Natural killer cell (primary cell): Measurements from ENCODE around the gene ATP1B2. TPM values are rescaled to one million over a fixed set of nuclear protein-coding genes. Genes with fewer than 3 reads are reported as not detected.

ENCODE experiments used
- ATAC-seq, 3 donors: fragments of 150-1000 bp in 2 of 3; fragments of 200-7000 bp in 1 of 3; cut with Tn5 transposase; 1 replicate in 1 of 3; 2 replicates in 2 of 3; pipeline ENCODE4 v1.10.0; 2021; ENCODE audit warnings: mild to moderate bottlenecking in 2 of 3, moderate library complexity in 2 of 3
- DNase-seq, 2 donors: peaks; one replicate each; pipeline versions ENCODE4 v3.0.0 to v3.0.0-alpha.2; 2013 to 2021; ENCODE audit warnings: mixed read lengths in 1 of 2
- H3K27ac ChIP-seq: one replicate; pipeline ENCODE4 v1.5.1; 2013; ENCODE audit warnings: mild to moderate bottlenecking, low read length
- H3K27me3 ChIP-seq: one replicate; pipeline ENCODE4 v1.6.1; 2013; ENCODE audit warnings: low read length; ENCODE audit not compliant: control insufficient read depth, insufficient read depth
- H3K36me3 ChIP-seq: one replicate; pipeline ENCODE4 v1.6.1; 2013; ENCODE audit warnings: low read length; ENCODE audit not compliant: control insufficient read depth, insufficient read depth
- H3K4me1 ChIP-seq: one replicate; pipeline ENCODE4 v1.6.1; 2013; ENCODE audit warnings: low read length; ENCODE audit not compliant: control insufficient read depth, insufficient read depth
- H3K4me3 ChIP-seq: one replicate; pipeline ENCODE4 v1.5.1; 2013; ENCODE audit warnings: low read length
- H3K9me3 ChIP-seq: one replicate; pipeline ENCODE4 v1.6.1; 2013; ENCODE audit warnings: low read length; ENCODE audit not compliant: control insufficient read depth, insufficient read depth
- H3K27ac Mint-ChIP-seq, 2 donors: one replicate each; pipeline ENCODE4 v1.8.0; 2022; ENCODE audit warnings: mild to moderate bottlenecking in 2 of 2, mixed read lengths in 2 of 2, moderate library complexity in 1 of 2
- H3K27me3 Mint-ChIP-seq, 2 donors: one replicate each; pipeline ENCODE4 v1.8.0; 2022; ENCODE audit warnings: low read depth in 2 of 2, mixed read lengths in 2 of 2
- H3K36me3 Mint-ChIP-seq: one replicate; pipeline ENCODE4 v1.8.0; 2022; ENCODE audit warnings: mixed read lengths
- H3K4me1 Mint-ChIP-seq, 2 donors: one replicate each; pipeline ENCODE4 v1.8.0; 2022; ENCODE audit warnings: mixed read lengths in 2 of 2
- H3K4me3 Mint-ChIP-seq: one replicate; pipeline ENCODE4 v1.8.0; 2022; ENCODE audit warnings: mild to moderate bottlenecking, moderate library complexity, mixed read lengths
- H3K9me3 Mint-ChIP-seq, 2 donors: one replicate each; pipeline ENCODE4 v1.8.0; 2022; ENCODE audit warnings: mixed read lengths in 2 of 2
- CTCF ChIP-seq: fragments of 200-600 bp; IDR thresholded peaks from one replicate; pipeline ENCODE4 v1.8.0; 2022; ENCODE audit warnings: antibody characterized with exemption
- WGBS: methylation state at CpG from one replicate; pipeline ENCODE4 v1.1.7; 2013; ENCODE audit warnings: missing lambda C conversion rate; ENCODE audit not compliant: insufficient coverage; 5-methylcytosine and 5-hydroxymethylcytosine counted together
- intact Hi-C: fragments of 100-400 bp; cut with micrococcal nuclease; formaldehyde crosslinking; loops from one replicate; pipeline ENCODE4 v1.14.2; 2022
- total RNA-seq, 4 donors: library from RNA; stranded (reverse); fragments of 120-200 nt in 1 of 4; gene quantifications; one replicate each; pipeline versions ENCODE4 v1.2.3 to v1.2.4, GENCODE V29; 2013 to 2022

The ATP1B2 gene
- total RNA-seq, 3 donors from 2014 or later (not counting 1 experiment from before 2014, with no cell fraction given), result 0.18 to 0.19 TPM; not detected in 1

GRCh38 chr17:7611635-7612293 lies 39.0 kb upstream of the ATP1B2 start:
- TF ChIP-seq CTCF, result no peak
- no peaks in the 10 kb centered on the region for H3K36me3 ChIP-seq
- H3K4me1 ChIP-seq, result peaks cover 17% of the 10 kb centered on the region
- Mint-ChIP-seq H3K4me1 (peaks cover 29 to 53% of the 10 kb centered on the region in 2 donors), H3K27ac (peak overlapping the region; percentile 94 to 95), H3K9me3 (no peaks in the 10 kb centered on the region), H3K27me3 (no peaks in the 10 kb centered on the region), H3K36me3 (no peaks in the 10 kb centered on the region), H3K4me3 (peak overlapping the region; percentile 91)
- H3K27ac ChIP-seq, result no peak overlapping the region
- H3K4me3 ChIP-seq, result no peak overlapping the region
- 100% methylated on average over 3 of the region's 3 CpGs for WGBS
- H3K27me3 ChIP-seq, result no peaks in the 10 kb centered on the region
- DNase-seq, result no peak
- intact Hi-C loops, result no loop called here
- H3K9me3 ChIP-seq, result no peaks in the 10 kb centered on the region
- no peak for ATAC-seq

- H3K36me3 ChIP-seq, result no peaks in the 10 kb centered on the region
- no peak for DNase-seq
- 100% methylated on average over 1 of the region's 1 CpG for WGBS
- Mint-ChIP-seq H3K27ac (peak overlapping the region; percentile 94 to 95), H3K36me3 (no peaks in the 10 kb centered on the region), H3K4me3 (peak overlapping the region; percentile 91), H3K27me3 (no peaks in the 10 kb centered on the region), H3K4me1 (peaks cover 29 to 53% of the 10 kb centered on the region in 2 donors), H3K9me3 (no peaks in the 10 kb centered on the region)
- no peak overlapping the region for H3K4me3 ChIP-seq
- H3K27me3 ChIP-seq, result no peaks in the 10 kb centered on the region
- no peak for ATAC-seq
- TF ChIP-seq CTCF, result no peak
- intact Hi-C loops, result no loop called here
- no peaks in the 10 kb centered on the region for H3K9me3 ChIP-seq
- H3K27ac ChIP-seq, result no peak overlapping the region
- peaks cover 17% of the 10 kb centered on the region for H3K4me1 ChIP-seq
Observed at GRCh38 chr17:7612294-7612640, 38.5 kb upstream of the ATP1B2 start.

- Mint-ChIP-seq H3K36me3 (no peaks in the 10 kb centered on the region), H3K4me1 (peaks cover 29 to 53% of the 10 kb centered on the region in 2 donors), H3K4me3 (peak overlapping the region; percentile 91), H3K27ac (peak overlapping the region; percentile 94 to 95), H3K9me3 (no peaks in the 10 kb centered on the region), H3K27me3 (no peaks in the 10 kb centered on the region)
- no peak for TF ChIP-seq CTCF
- Histone ChIP-seq H3K9me3 (no peaks in the 10 kb centered on the region), H3K4me3 (peak overlapping the region; percentile 79), H3K27me3 (no peaks in the 10 kb centered on the region), H3K4me1 (peaks cover 17% of the 10 kb centered on the region), H3K27ac (peak overlapping the region; percentile 72), H3K36me3 (no peaks in the 10 kb centered on the region)
- intact Hi-C loops, result loop anchor here (2.0 kb wide), 2 partner anchors 41 to 73 kb away; partner anchors contain the start of gene TP53
- no peak for ATAC-seq
- 14% methylated on average over 20 of the region's 20 CpGs for WGBS
- DNase-seq, result peak in 1 of 2 donors; percentile 33
Observed at GRCh38 chr17:7613769-7614424, 36.8 kb upstream of the ATP1B2 start.
